ENCODE measurements around the gene NTSR2.

Gene NTSR2

DNA sequence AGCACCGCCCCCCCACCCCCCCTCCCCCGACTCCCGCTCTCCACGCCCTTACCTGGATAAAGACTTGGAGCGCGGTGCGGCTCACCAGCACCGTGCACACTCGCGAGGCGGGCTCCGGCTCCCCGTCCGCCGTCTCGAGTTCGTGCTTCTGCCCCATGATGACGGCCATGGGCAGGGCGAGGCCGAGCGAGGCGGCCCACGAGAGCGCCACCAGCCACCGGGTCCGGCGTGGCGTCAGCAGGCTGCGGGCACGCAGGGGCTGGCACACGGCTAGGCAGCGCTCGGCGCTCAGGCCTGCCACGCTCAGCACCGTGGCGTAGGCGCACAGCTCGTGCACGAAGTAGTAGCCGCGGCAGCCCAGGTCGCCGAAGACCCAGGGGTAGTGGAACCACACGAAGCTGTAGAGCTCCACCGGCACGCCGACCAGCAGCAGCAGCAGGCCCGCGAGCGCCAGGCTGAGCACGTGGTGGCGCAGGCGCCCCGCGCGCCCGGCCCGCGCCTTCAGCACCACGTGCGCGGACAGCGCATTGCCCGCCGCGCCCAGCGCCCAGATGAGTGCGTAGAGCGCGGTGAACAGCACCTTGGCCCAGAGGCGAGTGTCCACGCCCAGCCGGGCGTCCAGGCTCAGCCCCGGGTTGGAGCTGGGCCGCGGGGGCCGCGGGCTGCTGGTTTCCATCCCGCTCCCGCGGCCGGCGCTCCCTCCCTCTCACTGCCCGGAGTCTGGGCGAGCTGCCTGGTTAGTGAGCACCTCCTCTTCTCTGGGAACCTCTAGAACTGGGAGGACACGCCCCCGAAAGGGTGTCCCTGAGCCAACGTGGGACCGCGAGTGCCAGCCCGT, at the start of gene NTSR2:
TSS of gene NTSR2 (minus strand) at position 742 of the 838 bp plus-strand sequence. CDS start at position 676, 66 bp downstream.
- no peak for DNase-seq (ENCODE audit: low read depth)

DNA sequence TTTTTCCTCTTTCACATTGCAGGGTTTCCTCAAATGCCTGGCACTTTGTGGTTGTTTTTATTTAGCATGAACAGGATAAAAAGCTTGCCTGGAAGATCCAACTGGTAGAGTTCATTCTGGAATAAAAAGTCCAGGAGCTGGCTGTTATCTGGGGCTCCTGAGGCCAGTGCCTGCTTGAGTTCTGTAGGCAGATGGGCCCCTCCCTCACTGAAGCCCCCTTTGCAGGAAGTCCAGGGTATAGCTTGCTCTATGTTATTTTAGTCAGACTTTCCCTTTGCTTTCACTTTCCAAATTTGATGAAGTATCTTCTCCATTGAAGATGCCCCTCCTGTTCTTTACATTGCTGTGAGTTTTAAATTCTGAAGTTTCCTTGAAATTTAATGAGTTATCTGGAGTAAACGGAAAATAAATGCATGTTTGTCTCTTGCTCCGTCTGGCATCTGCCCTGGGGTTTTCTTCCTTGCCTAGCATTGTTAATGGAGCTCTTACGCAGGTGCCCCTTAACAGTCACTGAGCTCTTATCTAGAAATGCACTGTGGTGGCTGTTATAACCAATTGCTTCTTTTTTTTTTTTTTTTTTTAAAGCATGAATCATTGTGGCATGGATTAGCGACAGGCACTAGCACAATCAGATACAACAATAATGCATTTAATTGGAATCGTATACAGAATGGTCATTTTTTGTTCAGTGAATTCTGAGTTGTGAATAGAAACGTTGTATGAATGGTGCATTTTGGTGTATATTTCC, 49.4 kb upstream of the NTSR2 start:
- DNase-seq (ENCODE audit: low read depth) = no peak

DNA sequence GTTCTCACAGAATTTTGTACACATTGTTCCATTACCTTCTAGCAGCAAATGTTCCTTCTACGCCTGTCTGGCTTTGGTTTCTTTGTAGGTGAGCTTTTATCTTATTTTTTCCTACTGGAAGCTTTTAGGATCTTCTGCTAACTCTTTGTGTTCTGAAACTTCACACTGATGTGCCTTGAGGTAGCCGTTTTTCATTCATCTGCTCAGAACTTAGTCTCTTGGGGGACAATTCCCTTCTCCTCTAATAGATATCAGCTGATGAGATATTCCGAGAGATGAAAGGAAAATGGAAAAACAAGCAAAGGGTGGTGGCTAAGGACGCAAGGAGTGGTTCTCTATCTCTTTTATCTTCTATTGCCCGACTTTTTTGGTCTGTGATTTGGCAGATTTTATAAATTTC, 48.6 kb upstream of the NTSR2 start:
- DNase-seq (ENCODE audit: low read depth) = no peak

GRCh38 chr2:11717623-11718022, 47.6 kb upstream of the NTSR2 start:
- no peak for DNase-seq (ENCODE audit: low read depth)

- no peak for DNase-seq (ENCODE audit: low read depth)
Measured at GRCh38 chr2:11716689-11717321, 46.8 kb upstream of the NTSR2 start.

- DNase-seq (ENCODE audit: low read depth) = no peak
Measured at GRCh38 chr2:11715987-11716652, 46.1 kb upstream of the NTSR2 start.

DNA sequence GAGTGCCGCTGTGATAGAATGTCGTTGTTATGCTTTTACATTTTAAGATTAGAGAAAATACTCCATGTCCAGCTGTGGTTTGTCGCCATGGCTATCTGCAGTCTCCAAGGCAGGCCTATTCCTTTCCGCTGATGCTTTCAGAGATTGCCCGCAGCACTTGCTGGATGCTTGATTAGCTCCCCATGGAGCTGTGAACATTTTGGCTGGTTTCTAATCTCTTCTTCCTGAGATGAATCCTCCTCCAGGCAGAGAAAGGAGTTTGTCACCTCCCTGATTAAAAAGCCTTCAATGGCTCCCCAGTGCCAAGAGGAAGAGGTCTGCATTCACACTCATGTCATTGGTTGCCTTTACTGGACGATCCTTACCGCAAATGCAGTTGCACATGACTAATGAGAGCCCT, 43.8 kb upstream of the NTSR2 start:
- no peak for DNase-seq (ENCODE audit: low read depth)

- no peak for DNase-seq (ENCODE audit: low read depth)
Measured at GRCh38 chr2:11712866-11713265, 42.9 kb upstream of the NTSR2 start.

DNA sequence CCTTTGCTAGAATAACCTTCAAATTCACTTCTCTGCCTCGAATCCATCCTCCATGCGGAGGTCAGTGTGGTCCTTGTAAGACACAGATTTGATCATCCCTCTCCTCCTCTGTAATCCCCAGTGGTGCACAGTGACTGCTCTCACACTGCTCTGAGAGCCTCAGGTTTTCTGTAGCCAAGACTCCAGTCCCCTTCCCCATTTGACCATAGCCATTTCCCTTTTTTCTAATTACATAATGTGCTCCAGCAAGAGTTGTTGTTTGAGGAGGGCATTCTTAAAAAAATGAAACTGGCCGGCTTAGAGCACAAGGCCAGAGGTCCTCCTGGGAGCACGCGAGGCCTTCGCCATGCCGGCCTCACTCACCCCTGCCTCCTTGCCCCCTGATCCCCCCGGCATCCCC, 41.8 kb upstream of the NTSR2 start:
- DNase-seq (ENCODE audit: low read depth) = no peak

DNA sequence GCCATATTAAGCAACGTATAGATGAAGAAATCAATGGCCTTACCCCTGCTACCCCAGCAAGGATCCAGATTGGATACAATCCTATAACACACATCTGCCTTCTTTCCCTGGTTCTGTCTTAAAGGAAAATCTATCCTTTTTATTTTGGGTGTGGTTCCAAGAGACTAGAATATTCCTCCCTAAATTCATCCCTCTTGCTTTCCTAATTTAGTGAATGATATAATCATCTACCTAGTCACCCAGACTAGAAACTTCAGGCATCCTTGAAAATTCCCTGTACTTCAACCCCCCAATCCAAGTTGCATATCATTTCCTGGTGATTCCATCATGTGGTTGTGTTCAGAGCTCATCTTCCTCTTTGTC, 41.3 kb upstream of the NTSR2 start:
- DNase-seq (ENCODE audit: low read depth) = no peak

DNA sequence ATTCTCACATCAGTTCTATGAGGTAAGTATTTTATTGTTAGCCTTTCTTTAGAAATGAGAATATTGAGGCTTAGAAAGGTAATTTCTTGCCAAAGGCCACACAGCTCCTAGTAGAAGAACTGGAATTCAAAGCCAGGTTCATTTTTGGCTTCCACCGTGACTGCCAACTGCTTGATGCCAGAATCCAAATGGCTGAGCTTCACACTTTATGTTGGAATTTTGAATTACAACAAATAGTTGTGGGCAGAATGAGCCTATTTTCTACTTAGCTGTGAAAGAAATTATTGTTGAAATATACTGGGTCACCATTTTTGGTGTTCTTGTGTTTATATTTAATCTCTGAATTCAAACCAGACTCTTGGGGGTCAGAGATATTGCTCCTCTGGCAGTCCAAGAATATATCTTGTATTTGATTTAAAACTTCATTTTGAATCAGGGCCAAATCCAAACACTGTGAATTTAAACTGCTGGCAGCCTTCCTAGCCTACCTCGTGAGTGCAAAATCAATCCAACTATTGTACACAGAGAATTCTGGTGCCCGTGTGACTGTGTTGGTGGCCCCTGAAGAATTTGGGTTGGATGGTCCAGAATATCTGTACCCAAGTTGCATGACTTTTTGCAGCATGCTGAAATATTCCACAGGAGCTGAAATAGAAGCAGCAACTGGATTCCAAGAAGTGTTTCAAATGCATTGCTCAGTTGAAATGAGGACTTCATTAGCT, 40.8 kb upstream of the NTSR2 start:
- DNase-seq (ENCODE audit: low read depth) = no peak

- no peak for DNase-seq (ENCODE audit: low read depth)
Measured at GRCh38 chr2:11710210-11710609, 40.2 kb upstream of the NTSR2 start.

DNA sequence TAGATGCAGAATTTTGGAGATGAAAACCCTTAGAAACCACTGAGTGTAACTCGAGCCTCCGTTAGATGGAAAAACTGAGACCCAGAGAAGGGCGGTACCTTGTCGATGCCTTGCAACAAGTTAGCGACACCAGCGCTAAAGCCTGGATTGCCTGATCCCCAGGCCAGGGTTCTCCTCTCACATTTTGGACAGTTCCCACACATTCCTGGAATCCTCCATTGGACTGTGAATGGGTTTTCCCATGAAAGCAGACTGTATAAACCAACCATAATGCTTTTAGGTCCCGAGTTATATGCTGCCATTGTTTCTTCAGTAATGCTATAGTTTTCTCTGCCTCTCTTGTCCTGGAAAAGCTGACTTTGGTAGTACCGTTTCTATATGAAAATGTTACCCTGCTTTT, 39.3 kb upstream of the NTSR2 start:
- DNase-seq (ENCODE audit: low read depth) = no peak

DNA sequence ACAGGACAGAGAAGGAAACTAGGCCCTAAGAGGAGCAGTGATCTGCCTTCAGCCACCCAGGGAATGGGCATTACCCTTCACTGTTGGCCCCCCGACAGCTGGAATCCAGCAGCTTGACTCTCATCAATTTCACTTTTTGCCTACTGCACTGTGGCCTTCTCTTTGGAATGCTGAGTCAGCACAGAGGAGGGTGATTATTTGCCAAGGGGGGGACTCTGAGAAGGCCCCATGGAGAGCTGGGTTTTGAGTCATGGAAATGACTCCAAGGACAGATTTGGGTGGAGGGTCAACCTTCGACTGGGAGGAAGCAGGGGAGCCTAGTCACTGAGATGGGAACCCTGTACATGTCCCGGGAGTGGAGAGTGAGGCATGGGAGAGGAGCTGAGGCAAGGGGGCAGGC, 38.1 kb upstream of the NTSR2 start:
- no peak for DNase-seq (ENCODE audit: low read depth)

- no peak for DNase-seq (ENCODE audit: low read depth)
Measured at GRCh38 chr2:11705711-11706110, 35.7 kb upstream of the NTSR2 start.

DNA sequence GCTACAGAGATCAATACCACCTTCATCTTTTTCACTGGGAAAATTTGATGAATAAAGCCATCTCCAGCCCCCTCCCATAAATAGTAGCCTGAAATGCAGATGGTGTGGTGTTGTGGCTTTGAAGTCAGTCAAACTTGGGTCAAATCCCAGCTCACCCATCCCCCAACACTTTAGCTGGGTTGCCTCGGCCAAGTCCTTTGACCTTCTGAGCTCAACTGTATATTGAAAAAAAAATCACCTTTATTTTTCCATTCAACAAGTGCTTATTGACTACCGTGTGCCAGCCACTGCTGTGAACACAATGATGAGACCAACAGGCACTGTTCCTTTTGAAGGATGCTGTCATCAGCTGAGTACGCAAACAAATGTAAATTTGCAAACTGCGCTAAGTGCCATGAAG, 35.1 kb upstream of the NTSR2 start:
- DNase-seq (ENCODE audit: low read depth) = no peak

- DNase-seq (ENCODE audit: low read depth) = no peak
Measured at GRCh38 chr2:11703700-11704099, 33.7 kb upstream of the NTSR2 start.

DNA sequence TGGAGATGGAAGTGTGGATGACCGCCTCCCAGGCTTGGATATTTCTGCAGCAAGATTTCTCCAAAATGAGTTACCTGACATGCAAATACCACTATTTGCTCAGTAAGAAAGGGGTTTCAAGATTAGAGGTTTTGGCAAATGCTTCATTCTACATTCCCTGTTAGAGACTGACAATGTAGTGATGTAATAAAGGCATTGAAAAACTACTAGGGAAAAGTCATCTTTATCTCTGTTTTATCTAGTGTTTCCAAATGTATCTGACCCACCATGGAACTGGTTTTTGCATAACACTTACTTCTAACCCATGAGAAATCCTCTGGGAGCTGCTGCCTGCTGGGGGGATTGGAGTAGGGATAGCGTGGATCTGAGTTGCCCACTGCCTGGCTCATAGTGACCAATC, 33.0 kb upstream of the NTSR2 start:
- DNase-seq (ENCODE audit: low read depth) = no peak

DNA sequence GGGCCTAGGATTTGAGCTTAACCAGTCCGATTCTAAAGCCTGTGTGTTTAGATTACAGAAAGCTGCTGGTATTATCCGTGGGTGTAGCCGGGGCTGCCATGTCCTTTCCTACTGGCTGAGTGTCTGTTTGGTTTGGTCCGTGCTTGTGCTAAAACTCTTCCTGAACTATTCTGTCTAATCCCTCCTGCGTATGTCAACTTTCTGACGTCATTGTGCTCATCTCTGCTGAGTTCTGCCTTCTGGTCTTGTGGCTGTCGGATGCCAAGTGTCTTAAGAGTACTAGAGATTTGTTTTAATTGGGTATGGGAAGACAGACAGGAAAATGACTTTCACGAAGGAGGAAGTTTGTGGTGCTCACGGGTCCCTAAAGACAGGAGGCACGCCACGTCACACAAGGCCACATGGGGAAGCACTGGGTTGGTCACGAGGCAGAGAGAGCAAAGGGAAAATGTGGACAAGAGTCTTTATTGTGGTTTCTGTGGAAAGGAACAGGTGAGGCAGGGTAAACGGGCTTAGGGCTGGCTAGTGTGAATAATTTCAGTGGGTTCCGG, 31.8 kb upstream of the NTSR2 start:
- no peak for DNase-seq (ENCODE audit: low read depth)

GRCh38 chr2:11701206-11701605, 31.2 kb upstream of the NTSR2 start:
- no peak for DNase-seq (ENCODE audit: low read depth)
